Heart left ventricle (tissue), 16 donors: ENCODE data around the gene MTX1. TPM values are rescaled to one million over a fixed set of nuclear protein-coding genes. Genes with fewer than 3 reads are reported as not detected.

ENCODE experiments used
- ATAC-seq, 4 donors: fragments of 200-7000 bp; cut with Tn5 transposase; one replicate each; pipeline ENCODE4 v1.9.1; 2020 to 2022; ENCODE audit warnings: moderate library complexity in 4 of 4, mild to moderate bottlenecking in 3 of 4, moderate number of reproducible peaks in 1 of 4
- DNase-seq, 5 donors: peaks; one replicate each; pipeline ENCODE4 v3.0.0-alpha.2; 2020
- H3K27ac ChIP-seq, 12 donors: fragments of 200-600 bp; sonication (generic) in 4 of 12; one replicate each; pipeline versions ENCODE4 v1.5.0 to v1.8.0; 2016 to 2022; ENCODE audit warnings: mild to moderate bottlenecking in 2 of 12
- H3K27me3 ChIP-seq, 9 donors: fragments of 200-600 bp; sonication (generic) in 2 of 9; one replicate each; pipeline versions ENCODE4 v1.5.1 to v1.8.0; 2016 to 2022; ENCODE audit warnings: mild to moderate bottlenecking in 3 of 9
- H3K36me3 ChIP-seq, 9 donors: fragments of 200-600 bp; sonication (generic) in 2 of 9; one replicate each; pipeline versions ENCODE4 v1.5.0 to v1.8.0; 2018 to 2022; ENCODE audit warnings: mild to moderate bottlenecking in 2 of 9
- H3K4me1 ChIP-seq, 12 donors: fragments of 200-600 bp; sonication (generic) in 4 of 12; one replicate each; pipeline versions ENCODE4 v1.5.0 to v1.8.0; 2016 to 2022; ENCODE audit warnings: mild to moderate bottlenecking in 3 of 12
- H3K4me3 ChIP-seq, 12 donors: fragments of 200-600 bp; sonication (generic) in 4 of 12; one replicate each; pipeline versions ENCODE4 v1.5.0 to v1.8.0; 2017 to 2022; ENCODE audit warnings: mild to moderate bottlenecking in 9 of 12, moderate library complexity in 4 of 12
- H3K9me3 ChIP-seq, 12 donors: fragments of 200-600 bp; sonication (generic) in 4 of 12; one replicate each; pipeline versions ENCODE4 v1.5.0 to v1.8.0; 2016 to 2022; ENCODE audit warnings: mild to moderate bottlenecking in 1 of 12
- POLR2A ChIP-seq, 2 donors: fragments of 450-650 bp; IDR thresholded peaks; one replicate each; pipeline ENCODE4 v1.6.1; 2017; ENCODE audit warnings: antibody characterized with exemption in 2 of 2, mild to moderate bottlenecking in 2 of 2, moderate library complexity in 2 of 2
- WGBS, 4 donors: extraction: QIAGEN DNeasy Blood & Tissue Kit in 2 of 4; methylation state at CpG; one replicate each; pipeline versions ENCODE4 v1.1.5 to v1.1.7; 2013 to 2018; 5-methylcytosine and 5-hydroxymethylcytosine counted together
- intact Hi-C, 10 donors: fragments of 100-400 bp; cut with DNase I; formaldehyde crosslinking; loops; one replicate each; pipeline versions ENCODE4 v1.11.1 to v1.14.2; 2022
- polyA plus RNA-seq, 2 donors: library from polyadenylated mRNA; stranded (reverse); fragments of 200-250 nt; gene quantifications; one replicate each; pipeline ENCODE4 v1.2.3, GENCODE V29; 2013
- total RNA-seq, 9 donors: library from RNA; depleted of rRNA in 2 of 9; stranded (reverse); fragments of >200 nt in 2 of 9; fragmentation: NEBNext Ultra II Directional in 3 of 9; extraction: Animal tissue kit (Norgen Biotek cat#: 25700) in 3 of 9; gene quantifications; one replicate each; pipeline versions ENCODE4 v1.1.0 to v1.2.4, GENCODE V29; 2016 to 2023
- TF ChIP-seq, protein P1 (sequence below), 12 donors: fragments of 200-600 bp; sonication (generic) in 4 of 12; IDR thresholded peaks; one replicate each; pipeline versions ENCODE4 v1.5.0 to v1.8.0; 2018 to 2022; ENCODE audit warnings: antibody characterized with exemption in 12 of 12, mild to moderate bottlenecking in 5 of 12
- donor health status: ischemic (EF 13 %, LVEDD 7.1; RV severe dilation, severe dysfunction).
- donor health status: healthy with polysubstance abuse.
- donor health status: DM: no; HTN: yes; CAD: no.
- donor health status: DM: no; HTN: no; CAD: no.
- donor health status: ischemic (EF 25% LVEDD 6.9; RV normal size, moderate dysfunction).
- donor health status: ischemic (EF 25% LVEDD 5.7; RV mildly dilated, moderate dysfunction).
- donor health status: healthy.
- donor health status: DM: yes; HTN: yes; CAD: no.
- donor health status: ischemic (EF 35%, LVEDD 5.7; RV mildly dilated, moderate dysfunction).
- donor health status: nonischemic (EF 11% LVEDD 7.7; RV severe dilation, severe dysfunction).
- donor health status: DM: yes; HTN: yes; CAD: no.
- donor health status: PGD.
- donor health status: ischemic (EF 29% LVEDD 5.4; RV normal size, mild dysfunction).
- donor health status: nonischemic (EF 23%, LVEDD 6.1; RV moderate dilation, normal function).

The MTX1 gene
- total and polyA plus RNA-seq, 11 donors, result 14.1 to 37.1 (median 20.2) TPM

DNA sequence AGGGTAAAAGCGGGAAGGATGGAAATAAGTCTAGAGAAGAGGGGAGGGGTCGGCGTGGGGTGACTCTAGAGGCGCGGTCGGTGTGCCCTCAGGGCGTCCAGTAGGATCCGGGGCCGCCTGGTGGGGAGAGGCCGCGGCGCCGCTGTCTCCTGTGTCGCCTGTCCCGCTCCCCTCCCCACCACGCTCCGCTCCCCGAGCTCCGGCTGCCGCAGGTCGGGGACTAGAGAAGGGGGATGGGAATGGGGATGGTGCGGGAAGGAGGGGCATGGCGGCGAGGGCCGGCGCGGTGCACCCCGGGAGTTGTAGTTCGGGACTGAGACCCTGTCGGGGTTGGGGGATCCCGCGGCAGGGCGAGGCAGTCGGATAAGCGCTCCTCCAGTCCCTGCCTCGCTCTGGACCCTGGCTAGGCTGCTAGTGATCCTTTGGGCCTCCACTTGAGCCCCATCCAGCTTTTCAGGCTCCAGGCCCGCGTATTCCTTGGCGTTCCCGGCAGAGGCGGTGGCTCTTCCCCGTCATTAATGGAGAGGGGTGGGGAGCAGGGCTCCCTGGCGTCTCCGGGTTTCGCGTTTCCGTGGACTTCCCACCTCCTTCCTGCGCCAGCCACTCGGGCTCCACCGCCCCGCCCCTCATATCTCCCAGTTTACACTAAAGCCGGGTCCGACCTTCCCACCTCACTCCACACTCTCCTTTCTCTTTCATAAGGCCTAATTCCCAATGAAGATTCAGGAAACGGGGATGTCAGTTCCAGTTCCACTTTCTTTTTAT, 46.9 kb downstream of the MTX1 start, which contains the start of gene ENTREP3:
Gene ENTREP3, minus strand, starts transcription at position 241 of the 765 bp plus-strand sequence. CDS start 606 bp downstream, outside the sequence.
- DNase-seq, result peak; percentile 91 to 94 (median 92)
- peaks cover 0 to 39% (median 30%) of the 10 kb centered on the region in 9 donors for H3K36me3 ChIP-seq
- H3K4me3 ChIP-seq, result peak within 1 kb of the TSS; percentile 67 to 97 (median 87)
- peaks cover 5 to 40% (median 32%) of the 10 kb centered on the region in 12 donors for H3K4me1 ChIP-seq
- 1 to 3% (median 2%) methylated on average over 45 to 54 of the region's 54 CpGs for WGBS, 4 donors
- TF ChIP-seq, protein P1, sequence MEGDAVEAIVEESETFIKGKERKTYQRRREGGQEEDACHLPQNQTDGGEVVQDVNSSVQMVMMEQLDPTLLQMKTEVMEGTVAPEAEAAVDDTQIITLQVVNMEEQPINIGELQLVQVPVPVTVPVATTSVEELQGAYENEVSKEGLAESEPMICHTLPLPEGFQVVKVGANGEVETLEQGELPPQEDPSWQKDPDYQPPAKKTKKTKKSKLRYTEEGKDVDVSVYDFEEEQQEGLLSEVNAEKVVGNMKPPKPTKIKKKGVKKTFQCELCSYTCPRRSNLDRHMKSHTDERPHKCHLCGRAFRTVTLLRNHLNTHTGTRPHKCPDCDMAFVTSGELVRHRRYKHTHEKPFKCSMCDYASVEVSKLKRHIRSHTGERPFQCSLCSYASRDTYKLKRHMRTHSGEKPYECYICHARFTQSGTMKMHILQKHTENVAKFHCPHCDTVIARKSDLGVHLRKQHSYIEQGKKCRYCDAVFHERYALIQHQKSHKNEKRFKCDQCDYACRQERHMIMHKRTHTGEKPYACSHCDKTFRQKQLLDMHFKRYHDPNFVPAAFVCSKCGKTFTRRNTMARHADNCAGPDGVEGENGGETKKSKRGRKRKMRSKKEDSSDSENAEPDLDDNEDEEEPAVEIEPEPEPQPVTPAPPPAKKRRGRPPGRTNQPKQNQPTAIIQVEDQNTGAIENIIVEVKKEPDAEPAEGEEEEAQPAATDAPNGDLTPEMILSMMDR (IDR thresholded peaks at IDR 0.05), result peak in 2 of 12 donors; percentile 12 to 16
- TF ChIP-seq POLR2A (IDR thresholded peaks at IDR 0.05), result peak in 1 of 2 donors; percentile 60
- intact Hi-C loops, result loop anchor here in 3 of 10 donors (2.0 to 10.0 kb wide), 3 partner anchors 53 to 329 kb away; partner anchors contain the start of gene FDPS (in 1 of the 3)
- peak; percentile 79 to 94 (median 92) for ATAC-seq
- no peaks in the 10 kb centered on the region for H3K27me3 ChIP-seq
- peak within 1 kb of the TSS; percentile 89 to 99 (median 96) for H3K27ac ChIP-seq
- H3K9me3 ChIP-seq, result no peaks in the 10 kb centered on the region

DNA sequence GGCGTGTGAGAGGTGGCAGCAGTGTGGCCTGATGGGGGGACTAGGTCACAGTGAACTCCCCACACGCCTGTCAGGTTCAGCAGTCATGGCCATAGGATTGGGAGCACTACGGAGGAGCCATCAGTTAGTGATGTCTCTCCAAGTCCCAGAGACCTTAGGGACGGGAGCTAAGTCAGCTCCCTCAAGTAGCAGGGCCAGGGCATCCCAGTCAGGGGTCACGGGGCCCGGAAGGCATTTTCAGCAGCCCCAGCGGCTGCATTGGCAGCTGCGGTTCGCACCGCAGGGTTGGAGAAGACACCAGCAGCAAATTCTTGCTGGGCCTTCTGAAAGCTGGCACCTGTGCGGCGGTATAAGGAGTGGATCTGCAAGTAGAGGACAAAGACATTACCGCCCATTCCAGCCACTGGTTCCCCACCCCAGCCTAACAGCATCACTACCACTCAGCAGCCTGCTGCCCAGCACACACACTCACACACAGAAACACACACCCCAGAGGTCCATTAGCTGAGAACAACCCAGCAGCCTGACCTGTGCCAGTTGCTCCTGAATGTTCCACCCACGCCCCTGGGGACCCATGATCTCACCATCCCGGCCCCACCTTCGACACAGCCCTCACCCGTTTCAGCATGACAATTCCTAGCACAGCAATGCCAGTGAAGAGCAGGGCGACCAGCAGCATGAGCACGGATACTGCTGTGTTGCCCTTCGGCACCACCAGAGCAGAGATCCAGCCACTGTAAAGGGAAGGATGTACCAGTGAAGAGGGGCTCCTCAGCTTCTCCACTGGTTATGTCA, 47.8 kb downstream of the MTX1 start:
- intact Hi-C loops, result loop anchor here in 3 of 10 donors (10.0 kb wide), 2 partner anchors 249 to 329 kb away; no protein-coding TSS in a partner anchor
- Histone ChIP-seq H3K4me1 (peaks cover 5 to 41% (median 30%) of the 10 kb centered on the region in 12 donors), H3K27me3 (no peaks in the 10 kb centered on the region), H3K9me3 (no peaks in the 10 kb centered on the region), H3K4me3 (peak overlapping the region in 11 of 12 donors; percentile 67 to 97 (median 90)), H3K27ac (peak overlapping the region; percentile 89 to 99 (median 96)), H3K36me3 (peaks cover 0 to 40% (median 30%) of the 10 kb centered on the region in 9 donors)
- TF ChIP-seq, protein P1 (IDR thresholded peaks at IDR 0.05), result no peak
- peak in 1 of 4 donors; percentile 4 for ATAC-seq
- 74 to 84% (median 78%) methylated on average over 17 to 20 of the region's 20 CpGs for WGBS, 4 donors
- peak in 1 of 5 donors; percentile 18 for DNase-seq

DNA sequence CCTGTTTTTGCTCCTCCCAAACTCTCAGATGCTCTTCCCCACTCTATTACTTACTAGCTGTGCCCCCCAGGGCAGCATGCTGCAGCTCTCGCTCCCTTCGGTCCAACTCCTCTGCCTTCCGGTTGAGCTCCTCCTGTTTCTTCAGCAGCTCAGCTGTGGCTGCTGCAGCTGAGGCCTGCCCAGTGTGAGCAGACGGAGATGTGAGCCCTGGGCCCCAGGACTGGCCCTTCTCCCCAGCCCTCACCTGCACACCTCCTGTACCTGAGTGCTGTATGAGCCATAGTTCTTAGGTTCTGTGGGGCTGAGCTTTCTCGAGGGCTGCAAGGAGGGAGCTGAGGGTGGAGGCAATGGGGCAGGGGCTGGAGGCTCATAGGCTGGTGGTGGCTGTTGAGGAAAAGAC, 51.8 kb downstream of the MTX1 start:
- Histone ChIP-seq H3K36me3 (peaks cover 0 to 64% (median 55%) of the 10 kb centered on the region in 9 donors), H3K27me3 (no peaks in the 10 kb centered on the region), H3K4me1 (peaks cover 6 to 33% (median 27%) of the 10 kb centered on the region in 12 donors), H3K9me3 (no peaks in the 10 kb centered on the region), H3K4me3 (no peak overlapping the region), H3K27ac (no peak overlapping the region)
- TF ChIP-seq, protein P1 (IDR thresholded peaks at IDR 0.05), result no peak
- no peak for TF ChIP-seq POLR2A (IDR thresholded peaks at IDR 0.05)
- WGBS, 4 donors, result 92 to 98% (median 95%) methylated on average over 5 of the region's 5 CpGs
- ATAC-seq (no peak), DNase-seq (no peak)
- intact Hi-C loops, result loop anchor here in 1 of 10 donors (5.0 kb wide), 1 partner anchor 47 kb away; the partner anchor contains the start of gene FDPS
